CD4-positive, CD25-positive, alpha-beta regulatory T cell (primary cell): Measurements from ENCODE around the gene NRF1. TPM values are rescaled to one million over a fixed set of nuclear protein-coding genes. Genes with fewer than 3 reads are reported as not detected.

Source experiments
- ATAC-seq, 2 donors: fragments of 150-1000 bp; cut with Tn5 transposase; one replicate each; pipeline ENCODE4 v1.10.0; 2021; ENCODE audit warnings: low read depth in 2 of 2, moderate number of reproducible peaks in 2 of 2, moderate library complexity in 1 of 2
- DNase-seq, 3 donors: peaks; one replicate each; pipeline versions ENCODE4 v3.0.0 to v3.0.0-alpha.2; 2012 to 2022; ENCODE audit warnings: mixed read lengths in 1 of 3
- H3K27ac ChIP-seq: one replicate; pipeline ENCODE4 v1.7.0; 2013; ENCODE audit warnings: mild to moderate bottlenecking, low read length; ENCODE audit not compliant: insufficient read depth, poor library complexity, severe bottlenecking
- H3K27me3 ChIP-seq: one replicate; pipeline ENCODE4 v1.7.0; 2013; ENCODE audit warnings: low read length; ENCODE audit not compliant: control insufficient read depth, insufficient read depth
- H3K36me3 ChIP-seq: one replicate; pipeline ENCODE4 v1.7.0; 2013; ENCODE audit warnings: mild to moderate bottlenecking, low read length, moderate library complexity; ENCODE audit not compliant: control insufficient read depth, insufficient read depth
- H3K4me1 ChIP-seq: 2 replicates; pipeline ENCODE4 v1.7.0; 2013; ENCODE audit warnings: mild to moderate bottlenecking, low read length; ENCODE audit not compliant: insufficient read depth, control insufficient read depth, poor library complexity, severe bottlenecking
- H3K4me3 ChIP-seq: one replicate; pipeline ENCODE4 v1.7.0; 2013; ENCODE audit warnings: low read depth, mild to moderate bottlenecking, low read length, moderate library complexity
- H3K9me3 ChIP-seq, 2 experiments: 1 replicate in 1 of 2; 2 replicates in 1 of 2; pipeline ENCODE4 v1.7.0; 2013; ENCODE audit warnings: low read length in 2 of 2, mild to moderate bottlenecking in 1 of 2, moderate library complexity in 1 of 2; ENCODE audit not compliant: control insufficient read depth in 2 of 2
- H3K27ac Mint-ChIP-seq, 3 donors: one replicate each; pipeline ENCODE4 v1.8.0; 2020 to 2022; ENCODE audit warnings: mild to moderate bottlenecking in 3 of 3, mixed read lengths in 3 of 3, moderate library complexity in 2 of 3
- H3K27me3 Mint-ChIP-seq: one replicate; pipeline ENCODE4 v1.8.0; 2022; ENCODE audit warnings: mild to moderate bottlenecking, mixed read lengths
- H3K36me3 Mint-ChIP-seq: one replicate; pipeline ENCODE4 v1.8.0; 2020; ENCODE audit warnings: mixed read lengths
- H3K4me1 Mint-ChIP-seq, 4 donors: one replicate each; pipeline ENCODE4 v1.8.0; 2020 to 2022; ENCODE audit warnings: mixed read lengths in 4 of 4, mild to moderate bottlenecking in 1 of 4
- H3K4me3 Mint-ChIP-seq, 4 donors: one replicate each; pipeline ENCODE4 v1.8.0; 2020 to 2022; ENCODE audit warnings: mild to moderate bottlenecking in 4 of 4, mixed read lengths in 4 of 4, moderate library complexity in 3 of 4
- H3K9me3 Mint-ChIP-seq, 7 donors: one replicate each; pipeline ENCODE4 v1.8.0; 2020 to 2022; ENCODE audit warnings: mixed read lengths in 7 of 7, mild to moderate bottlenecking in 3 of 7, moderate library complexity in 2 of 7
- polyA plus RNA-seq, 4 donors: library from polyadenylated mRNA; unstranded; fragments of 300-500 nt; fragmentation: Illumina TruSeq; gene quantifications; one replicate each; pipeline ENCODE4 v1.2.3, GENCODE V29; 2021
- total RNA-seq: library from RNA; stranded (reverse); gene quantifications from one replicate; pipeline ENCODE4 v1.2.3, GENCODE V29; 2022

The NRF1 gene
- total and polyA plus RNA-seq, 5 donors from 2014 or later: 19.6 to 42.5 (median 26.3) TPM

DNA sequence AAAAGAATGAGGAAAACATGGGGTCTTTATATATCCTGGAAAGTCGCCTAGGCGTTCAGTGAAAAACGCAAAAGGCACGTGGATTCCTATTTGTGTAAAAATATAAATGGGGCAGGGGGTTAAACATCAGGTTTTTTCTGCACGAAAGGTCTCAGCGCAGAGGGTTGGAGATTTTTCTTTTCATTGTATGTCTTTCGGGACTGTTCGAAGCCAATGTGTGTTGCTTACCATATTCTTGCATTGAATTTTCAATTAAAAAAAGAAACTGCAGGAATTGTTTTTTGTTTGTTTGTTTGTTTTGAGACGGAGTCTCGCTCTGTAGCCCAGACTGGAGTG lies 172.0 kb downstream of the NRF1 start:
- Histone ChIP-seq H3K27ac (no peak overlapping the region), H3K4me3 (no peak overlapping the region), H3K9me3 (no peaks in the 10 kb centered on the region), H3K36me3 (no peaks in the 10 kb centered on the region), H3K4me1 (peaks cover 71% of the 10 kb centered on the region), H3K27me3 (peaks cover 20% of the 10 kb centered on the region)
- H3K27ac Mint-ChIP-seq: no peak overlapping the region
- ATAC-seq (no peak), DNase-seq (no peak)
- peaks cover 75% of the 10 kb centered on the region for H3K27me3 Mint-ChIP-seq
- H3K36me3 Mint-ChIP-seq: peaks cover 3% of the 10 kb centered on the region
- H3K4me1 Mint-ChIP-seq: peaks cover 10 to 50% (median 27%) of the 10 kb centered on the region in 4 donors
- peaks cover 0 to 5% (median 0%) of the 10 kb centered on the region in 7 donors for H3K9me3 Mint-ChIP-seq
- H3K4me3 Mint-ChIP-seq: peak overlapping the region in 3 of 4 donors; percentile 32 to 85 (median 64)

DNA sequence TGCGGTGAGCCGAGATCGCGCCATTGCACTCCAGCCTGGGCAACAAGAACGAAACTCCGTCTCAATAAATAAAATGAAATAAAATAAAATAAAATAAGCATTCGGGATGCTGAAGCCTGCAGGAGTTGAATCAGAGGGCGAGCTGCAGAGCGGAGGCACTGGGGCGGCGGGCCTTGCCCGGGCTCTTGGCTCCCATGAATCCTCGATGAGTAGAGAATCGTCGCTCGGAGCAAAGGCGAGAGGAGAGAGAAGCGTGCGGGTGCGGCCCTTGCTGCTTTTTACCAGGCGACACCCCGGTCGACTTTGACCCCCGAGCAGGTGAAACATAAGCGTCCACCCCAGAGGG lies 172.9 kb downstream of the NRF1 start:
- peaks cover 20% of the 10 kb centered on the region for H3K27me3 ChIP-seq
- Mint-ChIP-seq H3K9me3 (peaks cover 0 to 5% (median 0%) of the 10 kb centered on the region in 7 donors), H3K4me3 (peak overlapping the region in 1 of 4 donors; percentile 19), H3K27me3 (peaks cover 80% of the 10 kb centered on the region), H3K4me1 (peaks cover 10 to 47% (median 27%) of the 10 kb centered on the region in 4 donors), H3K36me3 (peaks cover 3% of the 10 kb centered on the region), H3K27ac (no peak overlapping the region)
- DNase-seq (no peak), ATAC-seq (no peak)
- no peaks in the 10 kb centered on the region for H3K9me3 ChIP-seq
- no peak overlapping the region for H3K27ac ChIP-seq
- H3K4me3 ChIP-seq: no peak overlapping the region
- H3K4me1 ChIP-seq: peaks cover 62% of the 10 kb centered on the region
- no peaks in the 10 kb centered on the region for H3K36me3 ChIP-seq

DNA sequence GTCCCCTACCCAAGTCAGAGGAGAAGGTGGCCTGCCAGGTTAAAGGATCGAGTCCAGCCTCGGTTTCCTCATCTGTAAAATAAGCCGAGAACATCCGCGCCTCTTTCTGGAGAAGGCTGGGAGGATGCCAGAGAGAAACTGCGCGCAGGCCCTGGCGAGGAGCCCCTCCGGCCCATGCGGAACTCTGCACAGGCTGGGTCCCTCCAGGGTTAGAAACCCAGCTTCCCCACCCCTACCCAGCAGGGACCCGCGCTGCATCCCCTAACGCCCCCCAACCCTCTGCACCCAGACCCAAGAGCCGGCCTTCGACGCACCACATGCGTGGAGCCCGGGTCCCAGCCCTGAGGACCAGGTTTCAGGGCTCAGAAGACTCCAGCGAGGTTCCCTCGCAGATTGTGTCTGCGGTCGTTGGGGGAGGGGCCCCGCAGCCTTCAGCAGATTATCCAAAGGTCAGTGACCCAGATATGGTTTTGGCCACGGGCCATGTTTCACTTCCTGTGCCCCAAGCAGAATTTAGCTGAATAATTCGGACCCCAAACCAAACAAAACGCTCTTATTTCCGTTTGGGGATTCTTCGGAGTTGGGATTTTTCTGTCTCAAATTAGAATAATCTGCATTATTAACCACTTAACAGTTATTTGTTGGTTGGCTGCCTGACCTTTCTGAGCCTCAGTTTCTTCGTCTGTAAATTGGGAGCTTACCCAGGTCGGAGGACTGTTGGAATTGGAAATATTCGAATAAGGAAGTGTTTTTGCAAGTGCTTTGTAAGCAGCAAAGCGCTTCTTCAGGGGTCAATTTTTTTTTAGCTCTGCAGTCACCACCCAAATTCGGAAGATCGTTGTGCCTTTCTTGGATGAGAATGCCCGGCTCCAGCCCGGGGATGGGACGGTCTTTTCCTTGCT lies 173.5 kb downstream of the NRF1 start:
- Histone ChIP-seq H3K9me3 (no peaks in the 10 kb centered on the region), H3K27ac (no peak overlapping the region), H3K36me3 (no peaks in the 10 kb centered on the region), H3K4me3 (peak overlapping the region; percentile 32), H3K27me3 (peaks cover 20% of the 10 kb centered on the region), H3K4me1 (peaks cover 56% of the 10 kb centered on the region)
- no peak for DNase-seq
- no peak for ATAC-seq
- Mint-ChIP-seq H3K27me3 (peaks cover 86% of the 10 kb centered on the region), H3K27ac (no peak overlapping the region), H3K36me3 (peaks cover 3% of the 10 kb centered on the region), H3K4me1 (peaks cover 10 to 47% (median 27%) of the 10 kb centered on the region in 4 donors), H3K4me3 (peak overlapping the region; percentile 53 to 84 (median 65)), H3K9me3 (peaks cover 0 to 5% (median 0%) of the 10 kb centered on the region in 7 donors)

DNA sequence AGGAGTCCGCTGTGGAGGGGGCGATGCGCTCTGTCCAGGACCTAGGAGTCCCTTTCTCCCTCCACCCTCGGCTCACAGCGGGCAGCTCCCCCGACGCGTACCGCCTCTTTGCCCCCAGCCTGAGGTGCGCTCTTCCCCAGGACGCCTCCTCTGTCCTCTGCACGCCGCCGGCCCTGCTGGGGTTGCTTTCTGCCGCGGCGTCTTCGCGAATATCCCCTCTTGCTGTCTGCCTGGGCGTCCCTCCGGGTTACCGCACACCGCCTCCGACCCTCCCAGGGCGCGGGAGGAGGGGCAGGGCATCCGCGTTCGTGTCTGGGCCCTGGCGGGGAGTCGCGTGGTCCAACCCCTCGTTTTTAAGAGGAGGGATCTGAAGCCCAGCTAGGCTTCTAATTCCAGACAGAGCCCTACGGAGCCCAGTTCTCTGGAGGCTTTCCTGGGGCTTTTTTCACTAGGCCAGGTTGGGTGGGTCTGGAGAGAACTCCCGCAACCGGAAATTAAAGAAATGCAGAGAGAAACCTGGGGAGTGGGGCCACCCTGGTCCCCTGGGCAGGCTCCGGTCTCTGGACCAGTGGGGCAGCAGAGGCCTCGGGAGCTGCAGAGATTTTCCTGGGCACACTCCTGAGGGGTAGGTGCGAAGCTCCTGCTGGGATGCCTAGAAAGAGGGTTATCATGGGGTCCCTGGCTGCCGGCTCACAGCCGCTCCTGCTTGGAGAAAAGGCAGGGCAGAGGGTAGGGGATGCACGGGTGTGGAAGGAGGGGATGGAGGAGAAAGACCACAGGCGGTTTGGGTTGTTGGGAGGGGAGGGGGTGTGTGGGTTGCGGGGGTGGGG lies 174.4 kb downstream of the NRF1 start:
- Mint-ChIP-seq H3K27ac (no peak overlapping the region), H3K4me1 (peaks cover 10 to 46% (median 27%) of the 10 kb centered on the region in 4 donors), H3K9me3 (peaks cover 0 to 5% (median 0%) of the 10 kb centered on the region in 7 donors), H3K36me3 (peaks cover 3% of the 10 kb centered on the region), H3K4me3 (peak overlapping the region; percentile 53 to 84 (median 65)), H3K27me3 (peaks cover 86% of the 10 kb centered on the region)
- ATAC-seq: no peak
- Histone ChIP-seq H3K36me3 (no peaks in the 10 kb centered on the region), H3K9me3 (no peaks in the 10 kb centered on the region), H3K27me3 (peaks cover 22% of the 10 kb centered on the region), H3K4me3 (peak overlapping the region; percentile 32), H3K4me1 (peaks cover 47% of the 10 kb centered on the region), H3K27ac (no peak overlapping the region)
- peak in 1 of 3 donors; percentile 6 for DNase-seq

DNA sequence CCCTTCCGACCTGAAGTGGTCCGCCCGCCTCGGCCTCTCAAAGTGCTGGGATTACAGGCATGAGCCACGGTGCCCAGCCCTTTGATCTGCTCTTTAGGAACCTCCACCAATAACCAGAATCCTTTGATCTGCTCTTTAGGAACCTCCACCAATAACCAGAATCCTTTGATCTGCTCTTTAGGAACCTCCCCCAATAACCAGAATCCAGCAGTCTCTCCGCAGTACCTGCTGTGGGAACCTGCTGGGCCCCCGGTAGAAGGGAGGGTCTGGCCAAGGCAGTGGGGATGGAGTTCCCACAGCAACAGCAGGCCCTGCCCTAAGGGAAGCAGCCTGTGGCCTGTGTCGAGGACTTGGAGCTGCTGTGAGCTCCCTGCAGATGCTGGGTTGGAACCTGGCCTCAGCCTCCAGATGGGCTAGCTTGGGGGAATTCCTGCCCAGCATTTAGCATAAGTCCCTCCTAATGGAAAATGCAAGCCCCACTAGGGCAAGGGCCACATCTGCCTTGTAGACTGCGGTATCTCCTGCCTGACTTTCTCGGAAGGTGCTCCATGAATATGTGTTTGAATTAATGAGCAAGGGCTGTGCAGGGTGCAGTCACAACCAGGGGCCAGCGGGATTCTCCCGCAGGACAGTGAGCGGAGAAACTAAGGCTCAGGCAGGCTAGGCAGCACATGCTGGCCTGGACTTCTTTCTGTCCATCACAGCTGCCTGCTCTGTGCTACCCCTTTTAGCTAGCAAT lies 175.5 kb downstream of the NRF1 start:
- DNase-seq (no peak), ATAC-seq (no peak)
- no peaks in the 10 kb centered on the region for H3K36me3 Mint-ChIP-seq
- Histone ChIP-seq H3K4me3 (no peak overlapping the region), H3K27ac (no peak overlapping the region), H3K9me3 (no peaks in the 10 kb centered on the region), H3K27me3 (peaks cover 22% of the 10 kb centered on the region), H3K4me1 (peaks cover 36% of the 10 kb centered on the region), H3K36me3 (no peaks in the 10 kb centered on the region)
- H3K9me3 Mint-ChIP-seq: peaks cover 0 to 3% (median 0%) of the 10 kb centered on the region in 7 donors
- peak overlapping the region in 1 of 4 donors; percentile 21 for H3K4me3 Mint-ChIP-seq
- no peak overlapping the region for H3K27ac Mint-ChIP-seq
- H3K27me3 Mint-ChIP-seq: peaks cover 75% of the 10 kb centered on the region
- peaks cover 10 to 37% (median 21%) of the 10 kb centered on the region in 4 donors for H3K4me1 Mint-ChIP-seq

GRCh38 chr7:129789000-129789399 lies 177.5 kb downstream of the NRF1 start:
- Mint-ChIP-seq H3K4me1 (peaks cover 0 to 20% (median 6%) of the 10 kb centered on the region in 4 donors), H3K4me3 (no peak overlapping the region), H3K9me3 (peaks cover 0 to 3% (median 0%) of the 10 kb centered on the region in 7 donors), H3K27me3 (peaks cover 63% of the 10 kb centered on the region), H3K27ac (no peak overlapping the region), H3K36me3 (no peaks in the 10 kb centered on the region)
- no peak overlapping the region for H3K4me3 ChIP-seq
- ATAC-seq (no peak), DNase-seq (no peak)
- peaks cover 20% of the 10 kb centered on the region for H3K4me1 ChIP-seq
- H3K27ac ChIP-seq: no peak overlapping the region
- peaks cover 16% of the 10 kb centered on the region for H3K27me3 ChIP-seq
- H3K9me3 ChIP-seq: no peaks in the 10 kb centered on the region
- no peaks in the 10 kb centered on the region for H3K36me3 ChIP-seq

- Histone ChIP-seq H3K4me3 (no peak overlapping the region), H3K36me3 (no peaks in the 10 kb centered on the region), H3K27me3 (peaks cover 16% of the 10 kb centered on the region), H3K27ac (no peak overlapping the region), H3K9me3 (no peaks in the 10 kb centered on the region), H3K4me1 (peaks cover 16% of the 10 kb centered on the region)
- Mint-ChIP-seq H3K36me3 (no peaks in the 10 kb centered on the region), H3K4me1 (peaks cover 0 to 20% (median 6%) of the 10 kb centered on the region in 4 donors), H3K9me3 (peaks cover 0 to 3% (median 0%) of the 10 kb centered on the region in 7 donors), H3K27ac (no peak overlapping the region), H3K4me3 (no peak overlapping the region), H3K27me3 (peaks cover 59% of the 10 kb centered on the region)
- no peak for DNase-seq
- no peak for ATAC-seq
Measured at GRCh38 chr7:129789652-129790051, 178.1 kb downstream of the NRF1 start.
